Measurements from ENCODE around the gene GNG7. TPM values are rescaled to one million over a fixed set of nuclear protein-coding genes. Genes with fewer than 3 reads are reported as not detected.
"Not testable (repeated sequence)": the region's sequence is repeated elsewhere in the genome, so short reads cannot be mapped to it uniquely, and the experiment has no call there.

The GNG7 gene
- total RNA-seq, 2 donors from 2014 or later: 5.7 to 12.9 TPM

- intact Hi-C loops (cut with DNase I): no loop called here
- no peak for ATAC-seq
- no peak for TF ChIP-seq POLR2A (IDR thresholded peaks at IDR 0.05)
- TF ChIP-seq, protein P1, sequence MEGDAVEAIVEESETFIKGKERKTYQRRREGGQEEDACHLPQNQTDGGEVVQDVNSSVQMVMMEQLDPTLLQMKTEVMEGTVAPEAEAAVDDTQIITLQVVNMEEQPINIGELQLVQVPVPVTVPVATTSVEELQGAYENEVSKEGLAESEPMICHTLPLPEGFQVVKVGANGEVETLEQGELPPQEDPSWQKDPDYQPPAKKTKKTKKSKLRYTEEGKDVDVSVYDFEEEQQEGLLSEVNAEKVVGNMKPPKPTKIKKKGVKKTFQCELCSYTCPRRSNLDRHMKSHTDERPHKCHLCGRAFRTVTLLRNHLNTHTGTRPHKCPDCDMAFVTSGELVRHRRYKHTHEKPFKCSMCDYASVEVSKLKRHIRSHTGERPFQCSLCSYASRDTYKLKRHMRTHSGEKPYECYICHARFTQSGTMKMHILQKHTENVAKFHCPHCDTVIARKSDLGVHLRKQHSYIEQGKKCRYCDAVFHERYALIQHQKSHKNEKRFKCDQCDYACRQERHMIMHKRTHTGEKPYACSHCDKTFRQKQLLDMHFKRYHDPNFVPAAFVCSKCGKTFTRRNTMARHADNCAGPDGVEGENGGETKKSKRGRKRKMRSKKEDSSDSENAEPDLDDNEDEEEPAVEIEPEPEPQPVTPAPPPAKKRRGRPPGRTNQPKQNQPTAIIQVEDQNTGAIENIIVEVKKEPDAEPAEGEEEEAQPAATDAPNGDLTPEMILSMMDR (IDR thresholded peaks at IDR 0.05): no peak
- Histone ChIP-seq H3K4me3 (no peak overlapping the region), H3K27me3 (no peaks in the 10 kb centered on the region), H3K36me3 (replicated peaks in 1 of 2; ENCODE audit: insufficient read depth in 1 of 2, low read depth in 2 of 2) (no peaks in the 10 kb centered on the region), H3K9me3 (no peaks in the 10 kb centered on the region), H3K27ac (no peak overlapping the region), H3K4me1 (no peaks in the 10 kb centered on the region)
- DNase-seq: no peak
- WGBS, 2 donors: 73 to 79% methylated on average over 9 to 11 of the region's 11 CpGs
Observed at GRCh38 chr19:2675892-2676291, 26.6 kb downstream of the GNG7 start.

GRCh38 chr19:2670217-2670616, 32.3 kb downstream of the GNG7 start:
- ATAC-seq: no peak
- TF ChIP-seq POLR2A (IDR thresholded peaks at IDR 0.05): no peak
- TF ChIP-seq, protein P1 (IDR thresholded peaks at IDR 0.05): no peak
- no peak for DNase-seq
- Histone ChIP-seq H3K27ac (no peak overlapping the region), H3K4me1 (no peaks in the 10 kb centered on the region), H3K9me3 (no peaks in the 10 kb centered on the region), H3K27me3 (no peaks in the 10 kb centered on the region), H3K4me3 (no peak overlapping the region), H3K36me3 (replicated peaks in 1 of 2; ENCODE audit: insufficient read depth in 1 of 2, low read depth in 2 of 2) (no peaks in the 10 kb centered on the region)
- 80 to 100% methylated on average over 2 to 16 of the region's 16 CpGs for WGBS, 2 donors
- intact Hi-C loops (cut with DNase I): no loop called here

GRCh38 chr19:2668175-2668763, 34.2 kb downstream of the GNG7 start:
- intact Hi-C loops (cut with DNase I): loop anchor here (10.0 kb wide), 1 partner anchor 477 kb away; no protein-coding TSS in a partner anchor
- DNase-seq: no peak
- TF ChIP-seq, protein P1 (IDR thresholded peaks at IDR 0.05): no peak
- TF ChIP-seq POLR2A (IDR thresholded peaks at IDR 0.05): no peak

DNA sequence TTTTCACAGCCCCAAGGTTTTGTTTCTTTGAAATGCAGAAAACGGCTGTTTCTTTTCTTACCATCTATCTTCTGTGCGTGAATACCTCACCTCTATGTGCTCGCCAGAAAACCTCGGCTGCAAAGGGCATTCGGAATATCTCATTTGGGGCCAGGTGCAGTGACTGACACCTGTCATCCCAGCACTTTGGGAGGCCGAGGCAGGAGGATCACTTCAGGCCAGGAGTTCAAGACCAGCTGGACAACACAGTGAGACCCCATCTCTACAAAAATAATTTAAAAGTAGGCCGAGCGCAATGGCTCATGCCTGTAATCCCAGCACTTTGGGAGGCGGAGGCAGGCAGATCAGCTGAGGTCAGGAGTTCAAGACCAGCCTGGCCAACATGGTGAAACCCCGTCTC, 35.1 kb downstream of the GNG7 start:
- not testable (repeated sequence) for H3K27ac ChIP-seq; H3K4me3 ChIP-seq; ATAC-seq; DNase-seq; H3K9me3 ChIP-seq; H3K4me1 ChIP-seq; H3K36me3 ChIP-seq (replicated peaks in 1 of 2; ENCODE audit: insufficient read depth in 1 of 2, low read depth in 2 of 2); H3K27me3 ChIP-seq
- intact Hi-C loops (cut with DNase I): loop anchor here (10.0 kb wide), 1 partner anchor 477 kb away; no protein-coding TSS in a partner anchor
- WGBS, 2 donors: 88 to 91% methylated on average over 10 of the region's 10 CpGs

More at GRCh38 chr19:2668175-2668763, 34.2 kb downstream of the GNG7 start:
- WGBS, 2 donors: 81 to 84% methylated on average over 15 of the region's 15 CpGs
- no peaks in the 10 kb centered on the region for H3K9me3 ChIP-seq
- no peaks in the 10 kb centered on the region for H3K4me1 ChIP-seq
- no peaks in the 10 kb centered on the region for H3K27me3 ChIP-seq
- H3K36me3 ChIP-seq (replicated peaks in 1 of 2; ENCODE audit: insufficient read depth in 1 of 2, low read depth in 2 of 2): no peaks in the 10 kb centered on the region
- no peak overlapping the region for H3K27ac ChIP-seq
- H3K4me3 ChIP-seq: no peak overlapping the region
- no peak for ATAC-seq

- Histone ChIP-seq H3K36me3 (replicated peaks in 1 of 2; ENCODE audit: insufficient read depth in 1 of 2, low read depth in 2 of 2) (no peaks in the 10 kb centered on the region), H3K4me3 (no peak overlapping the region), H3K27me3 (no peaks in the 10 kb centered on the region), H3K27ac (no peak overlapping the region), H3K9me3 (no peaks in the 10 kb centered on the region), H3K4me1 (no peaks in the 10 kb centered on the region)
- intact Hi-C loops (cut with DNase I): loop anchor here (10.0 kb wide), 1 partner anchor 478 kb away; no protein-coding TSS in a partner anchor
- 84 to 90% methylated on average over 8 to 9 of the region's 9 CpGs for WGBS, 2 donors
- no peak for ATAC-seq
- no peak for DNase-seq
- TF ChIP-seq POLR2A (IDR thresholded peaks at IDR 0.05): no peak
- TF ChIP-seq, protein P1 (IDR thresholded peaks at IDR 0.05): no peak
Observed at GRCh38 chr19:2666344-2666994, 36.0 kb downstream of the GNG7 start.
